Nephron progenitor cell (in vitro differentiated cells): ENCODE measurements around the gene SYNDIG1.
"Not testable (repeated sequence)": the region's sequence is repeated elsewhere in the genome, so short reads cannot be mapped to it uniquely, and the experiment has no call there.

Source experiments
- DNase-seq: peaks from one replicate; pipeline ENCODE4 v3.0.0; 2021
- H3K27ac Mint-ChIP-seq: 2 replicates; pipeline ENCODE4 v1.8.0; 2021; ENCODE audit warnings: mild to moderate bottlenecking, moderate library complexity, mixed read lengths
- H3K27me3 Mint-ChIP-seq: 2 replicates; pipeline ENCODE4 v1.8.0; 2021; ENCODE audit warnings: mild to moderate bottlenecking, low read depth, mixed read lengths; ENCODE audit not compliant: poor library complexity
- H3K36me3 Mint-ChIP-seq: 2 replicates; pipeline ENCODE4 v1.8.0; 2021; ENCODE audit warnings: low read depth, mixed read lengths
- H3K4me1 Mint-ChIP-seq: 2 replicates; pipeline ENCODE4 v1.8.0; 2021; ENCODE audit warnings: mixed read lengths
- H3K4me3 Mint-ChIP-seq: 2 replicates; pipeline ENCODE4 v1.8.0; 2021; ENCODE audit warnings: mild to moderate bottlenecking, moderate library complexity, mixed read lengths
- H3K9me3 Mint-ChIP-seq: 2 replicates; pipeline ENCODE4 v1.8.0; 2021; ENCODE audit warnings: mild to moderate bottlenecking, moderate library complexity, mixed read lengths
- TF ChIP-seq, protein P1 (sequence below): fragments of 200-600 bp; sonication (generic); IDR thresholded peaks from 2 replicates; pipeline ENCODE4 v1.5.0; 2021; ENCODE audit warnings: antibody characterized with exemption

Gene SYNDIG1

GRCh38 chr20:24504331-24505285 is 35.2 kb downstream of the SYNDIG1 start:
- H3K9me3 Mint-ChIP-seq = no peaks in the 10 kb centered on the region
- no peak overlapping the region for H3K4me3 Mint-ChIP-seq
- no peak for DNase-seq
- TF ChIP-seq, protein P1, sequence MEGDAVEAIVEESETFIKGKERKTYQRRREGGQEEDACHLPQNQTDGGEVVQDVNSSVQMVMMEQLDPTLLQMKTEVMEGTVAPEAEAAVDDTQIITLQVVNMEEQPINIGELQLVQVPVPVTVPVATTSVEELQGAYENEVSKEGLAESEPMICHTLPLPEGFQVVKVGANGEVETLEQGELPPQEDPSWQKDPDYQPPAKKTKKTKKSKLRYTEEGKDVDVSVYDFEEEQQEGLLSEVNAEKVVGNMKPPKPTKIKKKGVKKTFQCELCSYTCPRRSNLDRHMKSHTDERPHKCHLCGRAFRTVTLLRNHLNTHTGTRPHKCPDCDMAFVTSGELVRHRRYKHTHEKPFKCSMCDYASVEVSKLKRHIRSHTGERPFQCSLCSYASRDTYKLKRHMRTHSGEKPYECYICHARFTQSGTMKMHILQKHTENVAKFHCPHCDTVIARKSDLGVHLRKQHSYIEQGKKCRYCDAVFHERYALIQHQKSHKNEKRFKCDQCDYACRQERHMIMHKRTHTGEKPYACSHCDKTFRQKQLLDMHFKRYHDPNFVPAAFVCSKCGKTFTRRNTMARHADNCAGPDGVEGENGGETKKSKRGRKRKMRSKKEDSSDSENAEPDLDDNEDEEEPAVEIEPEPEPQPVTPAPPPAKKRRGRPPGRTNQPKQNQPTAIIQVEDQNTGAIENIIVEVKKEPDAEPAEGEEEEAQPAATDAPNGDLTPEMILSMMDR = no peak
- H3K4me1 Mint-ChIP-seq = peaks cover 13% of the 10 kb centered on the region
- no peak overlapping the region for H3K27ac Mint-ChIP-seq
- H3K27me3 Mint-ChIP-seq = peaks cover 3% of the 10 kb centered on the region
- no peaks in the 10 kb centered on the region for H3K36me3 Mint-ChIP-seq

GRCh38 chr20:24506146-24506545 is 36.7 kb downstream of the SYNDIG1 start:
- Mint-ChIP-seq H3K4me3 (no peak overlapping the region), H3K36me3 (no peaks in the 10 kb centered on the region), H3K27me3 (no peaks in the 10 kb centered on the region), H3K4me1 (peaks cover 13% of the 10 kb centered on the region), H3K27ac (no peak overlapping the region), H3K9me3 (peaks cover 4% of the 10 kb centered on the region)
- DNase-seq = no peak
- TF ChIP-seq, protein P1 = no peak

DNA sequence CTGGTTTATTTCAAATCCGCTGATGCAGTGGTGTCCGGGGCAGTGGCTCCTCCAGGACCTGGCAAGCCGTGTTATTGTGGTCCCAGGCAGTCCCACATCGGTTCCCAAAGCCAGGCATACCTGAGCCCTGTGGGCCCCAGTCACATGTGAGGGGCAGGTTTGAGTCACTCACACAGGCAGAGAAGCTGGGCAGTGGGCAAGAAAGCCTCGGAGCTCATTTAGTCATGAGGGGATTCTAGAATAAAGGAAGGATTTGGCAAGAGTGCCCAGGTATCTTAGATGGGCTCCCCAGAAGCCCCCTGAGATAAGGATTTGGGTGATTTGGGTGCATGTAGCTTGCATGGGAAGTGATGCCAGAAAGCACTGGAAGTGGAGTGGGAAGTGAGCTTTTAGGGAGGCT is 37.3 kb downstream of the SYNDIG1 start:
- Mint-ChIP-seq H3K27ac (no peak overlapping the region), H3K9me3 (peaks cover 9% of the 10 kb centered on the region), H3K36me3 (no peaks in the 10 kb centered on the region), H3K4me1 (peaks cover 13% of the 10 kb centered on the region), H3K27me3 (no peaks in the 10 kb centered on the region), H3K4me3 (no peak overlapping the region)
- no peak for DNase-seq
- TF ChIP-seq, protein P1 = no peak

DNA sequence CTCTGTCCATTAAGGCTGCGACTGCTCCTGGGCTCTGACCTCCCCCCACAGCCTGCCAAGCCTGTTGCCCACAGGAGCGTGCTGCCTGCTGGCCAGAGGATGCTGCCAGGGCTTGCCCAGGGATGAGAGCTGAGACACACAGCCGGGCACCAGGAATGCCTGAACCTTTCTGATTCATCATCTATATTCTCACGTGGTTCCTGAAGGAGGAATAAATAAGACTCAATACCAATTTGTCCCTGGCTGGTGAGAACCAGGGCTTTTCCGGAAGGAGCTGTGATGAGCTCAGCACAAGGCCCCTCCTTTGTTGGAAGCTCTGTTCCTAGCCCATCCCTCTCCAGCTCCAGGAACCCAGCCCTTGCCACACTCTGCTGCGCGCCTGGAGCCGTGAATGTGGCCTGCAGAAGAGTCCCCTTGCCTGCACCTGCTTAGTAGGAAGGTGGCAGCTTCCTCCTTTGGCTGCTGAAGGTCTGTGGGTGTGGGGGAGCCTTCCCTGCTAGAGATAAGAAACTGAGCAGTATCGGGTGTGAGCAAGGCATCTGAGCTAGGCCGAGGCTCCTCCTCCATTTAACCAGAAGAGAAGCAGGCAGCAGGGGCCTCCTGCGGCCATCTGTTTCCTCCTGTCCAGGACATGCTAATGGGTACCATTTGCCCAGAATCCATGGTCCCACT is 37.9 kb downstream of the SYNDIG1 start:
- TF ChIP-seq, protein P1 = no peak
- no peaks in the 10 kb centered on the region for H3K36me3 Mint-ChIP-seq
- no peak overlapping the region for H3K27ac Mint-ChIP-seq
- H3K4me1 Mint-ChIP-seq = peaks cover 13% of the 10 kb centered on the region
- H3K9me3 Mint-ChIP-seq = peaks cover 13% of the 10 kb centered on the region
- H3K27me3 Mint-ChIP-seq = no peaks in the 10 kb centered on the region
- DNase-seq = no peak
- no peak overlapping the region for H3K4me3 Mint-ChIP-seq

GRCh38 chr20:24512441-24512840 is 43.0 kb downstream of the SYNDIG1 start:
- H3K36me3 Mint-ChIP-seq, H3K4me1 Mint-ChIP-seq, H3K27me3 Mint-ChIP-seq, H3K27ac Mint-ChIP-seq, DNase-seq, H3K4me3 Mint-ChIP-seq: not testable (repeated sequence)
- peaks cover 41% of the 10 kb centered on the region for H3K9me3 Mint-ChIP-seq

GRCh38 chr20:24518515-24518914 is 49.1 kb downstream of the SYNDIG1 start:
- H3K4me1 Mint-ChIP-seq = no peaks in the 10 kb centered on the region
- no peak for DNase-seq
- no peak overlapping the region for H3K27ac Mint-ChIP-seq
- TF ChIP-seq, protein P1 = no peak
- H3K4me3 Mint-ChIP-seq = no peak overlapping the region
- no peaks in the 10 kb centered on the region for H3K36me3 Mint-ChIP-seq
- peaks cover 22% of the 10 kb centered on the region for H3K9me3 Mint-ChIP-seq
- H3K27me3 Mint-ChIP-seq = peaks cover 8% of the 10 kb centered on the region
